Stimulated activated CD4-positive, alpha-beta T cell treated with anti-CD3 and anti-CD28 coated beads, Interleukin-15, amount 100 ng/mL, for 1 hour (primary cell): Measurements from ENCODE around the gene SLC25A27.
"Not testable (repeated sequence)": the region's sequence is repeated elsewhere in the genome, so short reads cannot be mapped to it uniquely, and the experiment has no call there.

ENCODE experiments used
- DNase-seq, 2 donors: peaks; one replicate each; pipeline ENCODE4 v3.0.0-alpha.2; 2020; ENCODE audit warnings: low read depth in 1 of 2, low spot score in 1 of 2

SLC25A27 gene

GRCh38 chr6:46652603-46653438, at the start of gene SLC25A27, which contains the start of gene CYP39A1:
TSS of gene SLC25A27 (plus strand) at chr6:46652975. CDS start at chr6:46653193, 218 bp downstream.
TSS of gene CYP39A1 (minus strand) at chr6:46652818. CDS start at chr6:46652582, 236 bp downstream.
- peak; percentile 57 to 75 for DNase-seq

GRCh38 chr6:46605091-46605797, 47.5 kb upstream of the SLC25A27 start:
- DNase-seq = no peak

GRCh38 chr6:46606338-46606737, 46.4 kb upstream of the SLC25A27 start:
- no peak for DNase-seq

GRCh38 chr6:46610862-46611553, 41.8 kb upstream of the SLC25A27 start:
- DNase-seq = no peak

GRCh38 chr6:46612645-46613044, 40.1 kb upstream of the SLC25A27 start:
- no peak for DNase-seq

- no peak for DNase-seq
These were observed 34.0 kb upstream of the SLC25A27 start for GRCh38 chr6:46618726-46619125.

- DNase-seq = no peak
These were observed 26.4 kb upstream of the SLC25A27 start for GRCh38 chr6:46626228-46626909.

GRCh38 chr6:46626976-46627375, 25.8 kb upstream of the SLC25A27 start:
- no peak for DNase-seq

GRCh38 chr6:46628498-46628897, 24.3 kb upstream of the SLC25A27 start:
- no peak for DNase-seq

GRCh38 chr6:46628976-46629375, 23.8 kb upstream of the SLC25A27 start:
- no peak for DNase-seq

- DNase-seq = no peak
These were observed 23.1 kb upstream of the SLC25A27 start for GRCh38 chr6:46629691-46630090.

- no peak for DNase-seq
These were observed 20.7 kb upstream of the SLC25A27 start for GRCh38 chr6:46632053-46632452.

GRCh38 chr6:46635462-46635861, 17.3 kb upstream of the SLC25A27 start:
- no peak for DNase-seq

- no peak for DNase-seq
These were observed 15.6 kb upstream of the SLC25A27 start for GRCh38 chr6:46637145-46637544.

- no peak for DNase-seq
These were observed 14.8 kb upstream of the SLC25A27 start for GRCh38 chr6:46637933-46638332.

GRCh38 chr6:46638650-46639049, 14.1 kb upstream of the SLC25A27 start:
- DNase-seq = no peak

GRCh38 chr6:46642928-46643751, 9.6 kb upstream of the SLC25A27 start:
- DNase-seq = no peak

GRCh38 chr6:46645265-46645664, 7.5 kb upstream of the SLC25A27 start:
- DNase-seq = no peak

GRCh38 chr6:46648108-46648507, 4.7 kb upstream of the SLC25A27 start:
- not testable (repeated sequence) for DNase-seq

- no peak for DNase-seq
These were observed 3.8 kb upstream of the SLC25A27 start for GRCh38 chr6:46648869-46649492.
